ENCODE results near the gene OSBPL8.

DNA sequence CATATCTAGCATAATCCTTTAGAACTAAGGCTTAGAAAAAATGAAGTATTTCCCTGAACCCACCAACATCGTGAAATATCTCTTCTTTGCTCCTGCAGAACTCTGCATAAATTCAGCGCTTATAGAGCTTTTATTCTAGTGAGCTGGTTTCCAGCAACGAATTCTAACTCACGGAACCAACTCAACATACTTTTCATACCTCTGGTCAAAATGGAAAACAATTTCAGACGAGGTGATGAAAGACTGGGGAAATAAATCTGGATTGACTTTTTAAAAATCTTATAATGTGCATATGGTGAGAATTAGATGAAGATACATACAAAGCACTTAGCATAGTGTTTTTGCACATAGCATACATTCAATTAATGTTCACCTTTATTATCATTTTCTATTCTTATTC, 148.8 kb downstream of the OSBPL8 start:
- TF ChIP-seq CTCF (IDR thresholded peaks at IDR 0.05) (no peak), POLR2A (IDR thresholded peaks at IDR 0.05) (no peak)

All from lower leg skin (tissue), 3 donors.